GM12801 (cell line): Measurements from ENCODE around the gene LGALS3.

Experiments used
- TF ChIP-seq, protein P1 (sequence below): IDR thresholded peaks from one replicate; pipeline ENCODE4 v1.5.1; 2011; ENCODE audit warnings: control low read depth; ENCODE audit not compliant: insufficient read length; ENCODE audit errors: extremely low read depth

The LGALS3 gene

DNA sequence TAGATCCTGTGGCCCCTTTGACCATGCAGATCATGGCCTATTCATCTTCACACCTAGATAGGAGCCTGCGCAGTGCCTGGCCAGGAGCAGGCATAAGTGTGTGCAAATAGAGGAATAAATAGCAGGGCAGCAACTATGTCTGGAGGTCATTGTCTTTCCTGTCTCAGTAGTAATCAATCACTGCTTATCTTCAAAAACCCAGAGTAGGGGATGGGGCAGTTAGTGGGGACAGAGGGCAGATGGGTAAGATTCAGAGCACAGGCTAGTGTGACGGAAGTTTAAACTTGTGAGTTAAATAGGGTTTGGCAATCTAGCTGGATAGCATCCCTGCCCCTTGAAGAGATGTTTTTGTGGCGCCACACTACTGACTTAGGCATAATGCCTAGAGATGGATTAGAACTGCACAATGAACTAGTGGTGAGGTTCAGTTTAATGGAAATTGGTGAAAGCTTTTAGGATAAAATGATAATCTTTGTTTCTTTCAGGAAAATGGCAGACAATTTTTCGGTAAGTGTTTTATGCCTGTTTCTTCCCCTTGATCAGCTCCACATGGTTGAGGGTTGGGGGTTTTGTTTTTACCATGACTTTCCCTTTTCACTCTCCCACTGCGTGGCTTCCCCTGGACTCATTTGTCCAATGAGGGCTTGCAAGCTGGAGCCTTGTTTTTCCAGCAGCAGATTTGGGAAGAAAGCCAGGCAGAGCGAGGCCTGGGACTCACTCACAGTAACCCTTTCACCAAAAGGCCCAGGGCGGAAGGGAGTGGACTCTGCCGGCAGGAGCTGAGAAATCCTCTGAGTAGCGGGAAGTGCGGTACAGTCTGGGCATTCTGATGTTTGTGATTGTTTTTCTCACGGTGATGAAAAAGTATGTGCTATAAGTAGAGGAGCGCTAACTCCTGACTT is 8.1 kb downstream of the LGALS3 start:
- TF ChIP-seq, protein P1, sequence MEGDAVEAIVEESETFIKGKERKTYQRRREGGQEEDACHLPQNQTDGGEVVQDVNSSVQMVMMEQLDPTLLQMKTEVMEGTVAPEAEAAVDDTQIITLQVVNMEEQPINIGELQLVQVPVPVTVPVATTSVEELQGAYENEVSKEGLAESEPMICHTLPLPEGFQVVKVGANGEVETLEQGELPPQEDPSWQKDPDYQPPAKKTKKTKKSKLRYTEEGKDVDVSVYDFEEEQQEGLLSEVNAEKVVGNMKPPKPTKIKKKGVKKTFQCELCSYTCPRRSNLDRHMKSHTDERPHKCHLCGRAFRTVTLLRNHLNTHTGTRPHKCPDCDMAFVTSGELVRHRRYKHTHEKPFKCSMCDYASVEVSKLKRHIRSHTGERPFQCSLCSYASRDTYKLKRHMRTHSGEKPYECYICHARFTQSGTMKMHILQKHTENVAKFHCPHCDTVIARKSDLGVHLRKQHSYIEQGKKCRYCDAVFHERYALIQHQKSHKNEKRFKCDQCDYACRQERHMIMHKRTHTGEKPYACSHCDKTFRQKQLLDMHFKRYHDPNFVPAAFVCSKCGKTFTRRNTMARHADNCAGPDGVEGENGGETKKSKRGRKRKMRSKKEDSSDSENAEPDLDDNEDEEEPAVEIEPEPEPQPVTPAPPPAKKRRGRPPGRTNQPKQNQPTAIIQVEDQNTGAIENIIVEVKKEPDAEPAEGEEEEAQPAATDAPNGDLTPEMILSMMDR: no peak

DNA sequence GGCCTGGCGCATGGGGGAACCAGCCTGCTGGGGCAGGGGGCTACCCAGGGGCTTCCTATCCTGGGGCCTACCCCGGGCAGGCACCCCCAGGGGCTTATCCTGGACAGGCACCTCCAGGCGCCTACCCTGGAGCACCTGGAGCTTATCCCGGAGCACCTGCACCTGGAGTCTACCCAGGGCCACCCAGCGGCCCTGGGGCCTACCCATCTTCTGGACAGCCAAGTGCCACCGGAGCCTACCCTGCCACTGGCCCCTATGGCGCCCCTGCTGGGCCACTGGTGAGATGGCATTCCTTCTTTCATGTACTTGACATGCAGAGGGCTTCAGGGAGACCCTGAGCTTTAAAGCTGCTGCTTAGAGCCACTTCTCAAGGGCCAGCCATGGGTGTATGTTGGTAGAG is 9.0 kb downstream of the LGALS3 start:
- TF ChIP-seq, protein P1: no peak

DNA sequence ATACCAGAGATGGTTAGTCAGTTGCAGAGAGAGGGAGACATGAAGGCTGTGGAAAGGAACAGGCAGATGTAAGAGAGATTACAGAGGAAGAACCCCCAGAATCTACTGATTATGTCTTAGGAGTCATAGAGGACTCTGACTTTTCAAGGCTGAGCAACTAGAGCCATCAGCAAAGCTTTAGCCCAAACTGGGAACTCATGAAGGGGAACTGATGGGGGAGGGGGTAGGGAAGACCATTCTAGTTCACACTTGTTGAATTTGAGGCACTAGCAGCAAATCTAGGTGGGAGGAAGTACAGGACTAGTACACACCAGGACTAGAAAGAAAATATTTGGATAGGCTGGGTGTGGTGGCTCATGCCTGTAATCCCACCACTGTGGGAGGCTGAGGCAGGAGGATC is 10.1 kb downstream of the LGALS3 start:
- TF ChIP-seq, protein P1: no peak

DNA sequence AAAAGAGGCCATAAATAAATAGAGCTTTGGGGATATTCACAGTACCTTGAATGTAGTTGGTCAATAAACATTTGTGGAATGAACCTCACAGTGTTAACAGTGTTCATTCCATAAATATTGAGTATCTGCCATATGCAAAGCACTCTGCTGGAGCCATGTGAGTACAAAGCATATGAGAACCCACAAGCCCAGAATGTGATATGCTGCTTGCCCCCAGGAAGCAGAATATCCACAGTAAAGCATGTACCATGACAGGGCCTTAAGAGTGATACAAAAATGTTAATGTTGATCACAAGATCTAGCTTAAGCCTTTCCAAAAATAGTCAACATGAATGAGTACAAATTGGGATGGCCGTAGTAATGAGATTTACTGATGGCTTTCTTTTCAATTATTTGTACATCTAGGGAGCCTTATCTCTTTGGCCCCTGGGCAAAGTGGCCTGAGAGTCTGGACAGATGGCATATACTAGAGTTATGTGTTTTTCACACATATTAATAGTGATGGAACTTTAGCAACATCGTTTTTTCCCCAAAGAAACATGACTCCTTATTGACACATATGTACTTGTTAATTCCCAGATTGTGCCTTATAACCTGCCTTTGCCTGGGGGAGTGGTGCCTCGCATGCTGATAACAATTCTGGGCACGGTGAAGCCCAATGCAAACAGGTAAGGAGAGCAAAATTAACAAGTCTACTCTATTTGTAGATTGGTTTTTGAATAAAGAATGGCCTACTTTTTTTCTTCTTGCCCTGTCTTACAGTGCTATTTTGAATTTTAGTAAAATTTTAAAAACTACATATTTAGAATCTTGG is 10.9 kb downstream of the LGALS3 start:
- TF ChIP-seq, protein P1: no peak

DNA sequence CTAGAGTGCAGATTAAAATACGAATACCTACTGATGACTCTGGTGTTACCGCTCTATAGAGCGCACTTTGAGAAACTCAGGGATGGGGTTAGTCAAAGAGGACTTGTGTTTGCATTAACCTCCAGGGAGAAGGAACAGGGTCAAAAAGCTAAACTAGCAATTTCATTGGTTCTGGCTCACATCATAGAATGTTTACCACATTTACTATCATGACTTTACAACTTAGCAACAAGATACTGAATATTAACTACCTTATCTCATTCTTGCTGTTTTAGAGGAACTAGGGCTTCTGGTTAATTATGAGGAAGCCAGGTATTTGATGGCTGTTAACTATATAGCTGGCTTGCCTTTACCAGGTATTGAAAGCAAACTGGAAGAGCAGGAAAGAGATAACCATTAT is 12.8 kb downstream of the LGALS3 start:
- TF ChIP-seq, protein P1: no peak

DNA sequence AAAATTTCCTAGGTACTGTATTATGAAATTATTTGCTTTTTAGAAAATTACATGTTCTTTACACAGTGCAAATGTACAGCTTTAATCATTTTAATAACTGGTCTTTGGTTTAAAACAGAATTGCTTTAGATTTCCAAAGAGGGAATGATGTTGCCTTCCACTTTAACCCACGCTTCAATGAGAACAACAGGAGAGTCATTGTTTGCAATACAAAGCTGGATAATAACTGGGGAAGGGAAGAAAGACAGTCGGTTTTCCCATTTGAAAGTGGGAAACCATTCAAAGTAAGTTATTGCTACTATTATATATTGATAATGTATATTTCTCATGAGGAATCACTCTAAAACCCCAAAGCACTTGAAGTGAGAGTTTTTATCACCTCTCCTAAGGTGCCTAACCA is 13.4 kb downstream of the LGALS3 start:
- TF ChIP-seq, protein P1: no peak

DNA sequence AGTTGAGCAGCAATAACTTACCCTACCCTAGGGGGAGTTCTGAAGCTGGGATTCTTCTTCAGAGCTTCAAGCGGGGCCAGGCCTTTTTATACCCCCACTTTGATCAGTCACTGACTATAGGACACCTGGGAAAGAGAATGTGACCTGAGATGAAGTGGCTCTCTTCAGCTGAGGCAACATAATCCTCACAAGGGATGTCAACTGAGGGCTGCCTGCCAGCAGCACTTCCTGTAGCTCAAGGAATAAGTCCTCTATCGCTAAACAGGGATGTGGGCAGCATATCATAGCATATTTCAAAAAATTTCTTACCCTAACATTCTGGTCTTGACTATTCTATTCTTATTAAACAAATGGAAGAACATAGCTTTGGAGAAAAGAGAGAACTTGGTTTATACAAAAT is 17.4 kb downstream of the LGALS3 start:
- TF ChIP-seq, protein P1: no peak
